T-cell (primary cell): Measurements from ENCODE around the gene UBE2V1. TPM values are rescaled to one million over a fixed set of nuclear protein-coding genes. Genes with fewer than 3 reads are reported as not detected.
"Not testable (repeated sequence)": the region's sequence is repeated elsewhere in the genome, so short reads cannot be mapped to it uniquely, and the experiment has no call there.

ENCODE experiments used
- ATAC-seq, 4 experiments: fragments of 200-7000 bp in 3 of 4; fragments of 150-1000 bp in 1 of 4; cut with Tn5 transposase; replicated peaks in 1 of 4; 1 replicate in 3 of 4; 2 replicates in 1 of 4; pipeline ENCODE4 v1.10.0; 2021; ENCODE audit warnings: moderate library complexity in 3 of 4, mild to moderate bottlenecking in 2 of 4, moderate number of reproducible peaks in 1 of 4
- CTCF ChIA-PET, 2 donors: fragments of 300-600 bp; sonication (Branson Sonifier 250); formaldehyde crosslinking; loops; one replicate each; lab custom pipeline; 2022; ENCODE audit warnings: antibody characterized with exemption in 2 of 2; lab: Charles Lee
- POLR2A ChIA-PET, 2 donors: fragments of 300-600 bp; sonication (Branson Sonifier 250); formaldehyde crosslinking; loops; one replicate each; lab custom pipeline; 2022; ENCODE audit warnings: antibody characterized with exemption in 2 of 2; lab: Charles Lee
- DNase-seq, 35 experiments: peaks; one replicate each; pipeline versions ENCODE4 v3.0.0 to v3.0.0-alpha.2; 2013 to 2023
- H3K27ac ChIP-seq: one replicate; pipeline ENCODE4 v1.5.1; 2013; ENCODE audit warnings: low read length
- H3K27me3 ChIP-seq, 2 experiments: replicated peaks in 1 of 2; 1 replicate in 1 of 2; 2 replicates in 1 of 2; pipeline versions ENCODE4 v1.6.1 to v1.7.0; 2013; ENCODE audit warnings: low read length in 1 of 2, mixed read lengths in 1 of 2; ENCODE audit not compliant: control insufficient read depth in 2 of 2, insufficient read depth in 2 of 2; ENCODE audit errors: extremely low read depth in 1 of 2
- H3K36me3 ChIP-seq, 2 donors: 1 replicate in 1 of 2; 2 replicates in 1 of 2; pipeline versions ENCODE4 v1.6.1 to v1.7.0; 2013; ENCODE audit warnings: low read length in 1 of 2; ENCODE audit not compliant: control insufficient read depth in 2 of 2, insufficient read depth in 1 of 2; ENCODE audit errors: extremely low read depth in 1 of 2
- H3K4me1 ChIP-seq, 2 experiments: 1 replicate in 1 of 2; 2 replicates in 1 of 2; pipeline versions ENCODE4 v1.6.1 to v1.7.0; 2013; ENCODE audit warnings: low read length in 2 of 2, mixed read lengths in 1 of 2; ENCODE audit not compliant: insufficient read depth in 2 of 2, control insufficient read depth in 1 of 2; ENCODE audit errors: extremely low read depth in 1 of 2
- H3K4me3 ChIP-seq, 2 donors: 1 replicate in 1 of 2; 2 replicates in 1 of 2; pipeline versions ENCODE4 v1.5.1 to v1.7.0; 2013; ENCODE audit warnings: mild to moderate bottlenecking in 2 of 2, low read length in 1 of 2, moderate library complexity in 1 of 2; ENCODE audit not compliant: control insufficient read depth in 1 of 2; ENCODE audit errors: extremely low read depth in 1 of 2
- H3K9me3 ChIP-seq: 2 replicates; pipeline ENCODE4 v1.7.0; 2013
- H3K27ac Mint-ChIP-seq, 2 donors: one replicate each; pipeline ENCODE4 v1.8.0; 2020 to 2021; ENCODE audit warnings: mild to moderate bottlenecking in 2 of 2, mixed read lengths in 2 of 2
- H3K27me3 Mint-ChIP-seq, 2 donors: one replicate each; pipeline ENCODE4 v1.8.0; 2021 to 2022; ENCODE audit warnings: mixed read lengths in 2 of 2
- H3K36me3 Mint-ChIP-seq: one replicate; pipeline ENCODE4 v1.8.0; 2021; ENCODE audit warnings: mixed read lengths
- H3K4me1 Mint-ChIP-seq, 3 donors: one replicate each; pipeline ENCODE4 v1.8.0; 2020 to 2022; ENCODE audit warnings: mixed read lengths in 3 of 3, mild to moderate bottlenecking in 1 of 3
- H3K4me3 Mint-ChIP-seq, 3 donors: one replicate each; pipeline ENCODE4 v1.8.0; 2020 to 2022; ENCODE audit warnings: mild to moderate bottlenecking in 3 of 3, mixed read lengths in 3 of 3, moderate library complexity in 3 of 3
- H3K9me3 Mint-ChIP-seq, 3 donors: one replicate each; pipeline ENCODE4 v1.8.0; 2020 to 2022; ENCODE audit warnings: mixed read lengths in 3 of 3
- WGBS: methylation state at CpG from one replicate; pipeline ENCODE4 v1.1.5; 2013; ENCODE audit warnings: missing lambda C conversion rate; ENCODE audit not compliant: insufficient coverage; 5-methylcytosine and 5-hydroxymethylcytosine counted together
- total RNA-seq, 35 experiments: library from RNA in 6 of 35; stranded (reverse) in 6 of 35; fragments of 120-200 nt in 1 of 35; gene quantifications; one replicate each; pipeline versions ENCODE4 v1.2.1 to v1.2.4 and lab custom pipeline; 2013 to 2026

UBE2V1 gene
- total RNA-seq, 5 donors from 2014 or later (not counting 1 experiment from before 2014, with no cell fraction given), result 107 to 194 (median 116) TPM

GRCh38 chr20:50108556-50109235 is 4.3 kb downstream of the UBE2V1 start:
- Mint-ChIP-seq H3K36me3 (no peaks in the 10 kb centered on the region), H3K27me3 (no peaks in the 10 kb centered on the region), H3K4me1 (peaks cover 82 to 85% (median 83%) of the 10 kb centered on the region in 3 donors), H3K9me3 (no peaks in the 10 kb centered on the region), H3K27ac (peak overlapping the region; percentile 22 to 32), H3K4me3 (peak overlapping the region in 1 of 3 donors; percentile 94)
- no peak overlapping the region for H3K4me3 ChIP-seq
- ATAC-seq (no peak), DNase-seq (no peak)
- peaks cover 4 to 6% of the 10 kb centered on the region in 2 donors for H3K36me3 ChIP-seq
- CTCF ChIA-PET, result interaction anchor here (0.6 to 1.5 kb wide), 5 partner anchors 9 to 404 kb away, joined by 3 to 6 read pairs (median 4); no protein-coding TSS in a partner anchor
- WGBS, result 83% methylated on average over 1 of the region's 4 CpGs
- H3K4me1 ChIP-seq, result peaks cover 32 to 70% of the 10 kb centered on the region in 2 experiments
- POLR2A ChIA-PET, result interaction anchor here (0.6 kb wide), 3 partner anchors 52 to 846 kb away, joined by 3 to 6 read pairs (median 4); no protein-coding TSS in a partner anchor
- H3K27ac ChIP-seq, result peak overlapping the region; percentile 26
- H3K27me3 ChIP-seq, result no peaks in the 10 kb centered on the region
- H3K9me3 ChIP-seq, result no peaks in the 10 kb centered on the region

GRCh38 chr20:50107796-50108331 is 5.1 kb downstream of the UBE2V1 start:
- Mint-ChIP-seq H3K27me3 (no peaks in the 10 kb centered on the region), H3K9me3 (no peaks in the 10 kb centered on the region), H3K4me1 (peaks cover 82 to 84% (median 82%) of the 10 kb centered on the region in 3 donors), H3K27ac (peak overlapping the region; percentile 21 to 53), H3K36me3 (peaks cover 2% of the 10 kb centered on the region), H3K4me3 (peak overlapping the region in 2 of 3 donors; percentile 1 to 94)
- WGBS, result 72% methylated on average over 6 of the region's 6 CpGs
- peak overlapping the region; percentile 13 for H3K27ac ChIP-seq
- H3K9me3 ChIP-seq, result no peaks in the 10 kb centered on the region
- ChIA-PET POLR2A (no interaction called here), CTCF (interaction anchor here in 1 of 2 donors (1.0 kb wide), 1 partner anchor 14 kb away, joined by 3 read pairs; no protein-coding TSS in a partner anchor)
- H3K36me3 ChIP-seq, result peaks cover 4 to 6% of the 10 kb centered on the region in 2 donors
- H3K27me3 ChIP-seq, result no peaks in the 10 kb centered on the region
- peaks cover 27 to 69% of the 10 kb centered on the region in 2 experiments for H3K4me1 ChIP-seq
- H3K4me3 ChIP-seq, result no peak overlapping the region
- DNase-seq, result no peak
- ATAC-seq, result no peak

- no peak overlapping the region for H3K4me3 ChIP-seq
- Mint-ChIP-seq H3K4me3 (peak overlapping the region in 1 of 3 donors; percentile 94), H3K27me3 (no peaks in the 10 kb centered on the region), H3K36me3 (peaks cover 5% of the 10 kb centered on the region), H3K4me1 (peaks cover 83 to 87% (median 85%) of the 10 kb centered on the region in 3 donors), H3K9me3 (no peaks in the 10 kb centered on the region), H3K27ac (peak overlapping the region in 1 of 2 donors; percentile 39)
- H3K36me3 ChIP-seq, result peaks cover 4 to 6% of the 10 kb centered on the region in 2 donors
- no peaks in the 10 kb centered on the region for H3K9me3 ChIP-seq
- DNase-seq (no peak), ATAC-seq (no peak)
- no peaks in the 10 kb centered on the region for H3K27me3 ChIP-seq
- WGBS, result 100% methylated on average over 1 of the region's 6 CpGs
- peaks cover 27 to 71% of the 10 kb centered on the region in 2 experiments for H3K4me1 ChIP-seq
- no peak overlapping the region for H3K27ac ChIP-seq
- ChIA-PET POLR2A (interaction anchor here in 1 of 2 donors (0.7 kb wide), 1 partner anchor 403 kb away, joined by 3 read pairs; the partner anchor contains the start of gene PTPN1), CTCF (interaction anchor here in 1 of 2 donors (0.7 kb wide), 1 partner anchor 53 kb away, joined by 3 read pairs; no protein-coding TSS in a partner anchor)
These were observed 5.8 kb downstream of the UBE2V1 start for GRCh38 chr20:50107086-50107660.

GRCh38 chr20:50106669-50107068 is 6.3 kb downstream of the UBE2V1 start:
- H3K4me1 Mint-ChIP-seq, result peaks cover 83 to 87% (median 85%) of the 10 kb centered on the region in 3 donors
- H3K4me1 ChIP-seq, result peaks cover 22 to 66% of the 10 kb centered on the region in 2 experiments
- H3K4me3 Mint-ChIP-seq, H3K4me3 ChIP-seq, H3K9me3 ChIP-seq, H3K27me3 Mint-ChIP-seq, H3K36me3 ChIP-seq, H3K36me3 Mint-ChIP-seq, ATAC-seq, H3K9me3 Mint-ChIP-seq, H3K27ac ChIP-seq, H3K27me3 ChIP-seq, DNase-seq: not testable (repeated sequence)
- ChIA-PET POLR2A (interaction anchor here in 1 of 2 donors (0.7 kb wide), 1 partner anchor 403 kb away, joined by 3 read pairs; the partner anchor contains the start of gene PTPN1), CTCF (interaction anchor here (0.7 to 0.8 kb wide), 2 partner anchors 23 to 53 kb away, joined by 3 read pairs; no protein-coding TSS in a partner anchor)
- H3K27ac Mint-ChIP-seq, result peak overlapping the region in 1 of 2 donors; percentile 39
- WGBS, result no CpG with 5 or more reads among the region's 5 CpGs

GRCh38 chr20:50103464-50104107 is 9.4 kb downstream of the UBE2V1 start:
- peaks cover 64 to 77% (median 74%) of the 10 kb centered on the region in 3 donors for H3K4me1 Mint-ChIP-seq
- H3K27ac Mint-ChIP-seq, result peak overlapping the region in 1 of 2 donors; percentile 6
- DNase-seq, H3K9me3 ChIP-seq, POLR2A ChIA-PET, H3K27me3 ChIP-seq, H3K4me3 ChIP-seq, H3K4me3 Mint-ChIP-seq, H3K27ac ChIP-seq, H3K9me3 Mint-ChIP-seq, H3K36me3 ChIP-seq, H3K27me3 Mint-ChIP-seq: not testable (repeated sequence)
- peaks cover 1 to 44% of the 10 kb centered on the region in 2 experiments for H3K4me1 ChIP-seq
- CTCF ChIA-PET, result interaction anchor here in 1 of 2 donors (0.6 kb wide), 1 partner anchor 75 kb away, joined by 4 read pairs; no protein-coding TSS in a partner anchor
- WGBS, result 100% methylated on average over 4 of the region's 15 CpGs
- peak in 2 of 4 experiments; percentile 27 to 48 for ATAC-seq
- H3K36me3 Mint-ChIP-seq, result peaks cover 11% of the 10 kb centered on the region
